Stomach smooth muscle (tissue), 2 donors: ENCODE data around the gene IL6R.

ENCODE experiments used
- H3K27ac ChIP-seq: one replicate; pipeline ENCODE4 v1.7.0; 2013; ENCODE audit warnings: mild to moderate bottlenecking, low read length, inconsistent platforms
- H3K27me3 ChIP-seq, 2 donors: one replicate each; pipeline ENCODE4 v1.7.0; 2013; ENCODE audit warnings: low read length in 2 of 2; ENCODE audit not compliant: insufficient read depth in 2 of 2, control insufficient read depth in 1 of 2
- H3K36me3 ChIP-seq, 2 donors: one replicate each; pipeline ENCODE4 v1.7.0; 2013; ENCODE audit warnings: low read length in 2 of 2; ENCODE audit not compliant: control insufficient read depth in 2 of 2, insufficient read depth in 2 of 2
- H3K4me1 ChIP-seq: one replicate; pipeline ENCODE4 v1.7.0; 2013; ENCODE audit warnings: low read length; ENCODE audit not compliant: control insufficient read depth, insufficient read depth
- H3K4me3 ChIP-seq, 2 donors: one replicate each; pipeline ENCODE4 v1.7.0; 2013; ENCODE audit warnings: low read length in 2 of 2
- H3K9ac ChIP-seq, 2 donors: one replicate each; pipeline ENCODE4 v1.7.0; 2013; ENCODE audit warnings: low read length in 2 of 2, mild to moderate bottlenecking in 1 of 2
- H3K9me3 ChIP-seq, 2 donors: one replicate each; pipeline ENCODE4 v1.7.0; 2013; ENCODE audit warnings: low read length in 2 of 2; ENCODE audit not compliant: control insufficient read depth in 2 of 2
- donor health status: healthy.
- donor health status: Pancreatic carcinoma.

The IL6R gene

GRCh38 chr1:154440036-154440804 lies 35.1 kb downstream of the IL6R start:
- Histone ChIP-seq H3K36me3 (peaks cover 17 to 18% of the 10 kb centered on the region in 2 donors), H3K27me3 (no peaks in the 10 kb centered on the region), H3K27ac (no peak overlapping the region)

DNA sequence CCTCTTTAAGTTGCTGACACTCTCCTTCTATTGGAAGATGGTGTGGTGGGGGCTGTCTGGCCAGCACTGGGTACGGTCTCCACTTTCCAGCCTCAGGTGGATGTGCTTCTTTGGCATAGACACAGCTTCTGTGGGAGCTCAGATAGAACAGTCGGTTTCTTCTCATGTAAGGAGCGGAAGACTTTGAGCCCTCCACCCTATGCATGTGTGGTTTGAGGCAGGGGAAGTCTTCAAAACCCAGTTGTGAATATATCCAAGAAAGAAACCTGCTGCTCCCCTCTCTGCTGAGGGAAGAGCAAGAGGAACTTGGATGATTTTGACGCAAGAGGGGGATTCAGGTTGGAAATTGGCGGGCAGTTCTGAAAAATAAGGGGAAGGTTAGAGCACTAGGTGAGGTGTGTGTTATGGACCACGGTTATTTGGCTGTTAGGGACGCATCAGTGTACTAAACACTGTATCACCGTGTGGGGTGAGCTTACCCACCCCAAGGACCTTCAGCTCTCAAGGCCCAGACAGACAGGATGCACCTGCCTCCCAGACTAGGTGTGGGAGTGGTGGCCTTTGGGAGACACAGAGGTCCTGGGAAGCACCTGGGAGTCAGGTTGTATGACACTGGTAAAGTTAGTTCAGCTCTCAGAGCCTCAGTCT lies 36.2 kb downstream of the IL6R start:
- Histone ChIP-seq H3K4me1 (peaks cover 16% of the 10 kb centered on the region), H3K36me3 (peaks cover 18 to 19% of the 10 kb centered on the region in 2 donors), H3K9ac (no peak overlapping the region), H3K4me3 (no peak overlapping the region), H3K27me3 (no peaks in the 10 kb centered on the region), H3K27ac (no peak overlapping the region), H3K9me3 (no peaks in the 10 kb centered on the region)

More at GRCh38 chr1:154440036-154440804, 35.1 kb downstream of the IL6R start:
- Histone ChIP-seq H3K4me1 (peaks cover 21% of the 10 kb centered on the region), H3K4me3 (no peak overlapping the region), H3K9me3 (no peaks in the 10 kb centered on the region), H3K9ac (no peak overlapping the region)

DNA sequence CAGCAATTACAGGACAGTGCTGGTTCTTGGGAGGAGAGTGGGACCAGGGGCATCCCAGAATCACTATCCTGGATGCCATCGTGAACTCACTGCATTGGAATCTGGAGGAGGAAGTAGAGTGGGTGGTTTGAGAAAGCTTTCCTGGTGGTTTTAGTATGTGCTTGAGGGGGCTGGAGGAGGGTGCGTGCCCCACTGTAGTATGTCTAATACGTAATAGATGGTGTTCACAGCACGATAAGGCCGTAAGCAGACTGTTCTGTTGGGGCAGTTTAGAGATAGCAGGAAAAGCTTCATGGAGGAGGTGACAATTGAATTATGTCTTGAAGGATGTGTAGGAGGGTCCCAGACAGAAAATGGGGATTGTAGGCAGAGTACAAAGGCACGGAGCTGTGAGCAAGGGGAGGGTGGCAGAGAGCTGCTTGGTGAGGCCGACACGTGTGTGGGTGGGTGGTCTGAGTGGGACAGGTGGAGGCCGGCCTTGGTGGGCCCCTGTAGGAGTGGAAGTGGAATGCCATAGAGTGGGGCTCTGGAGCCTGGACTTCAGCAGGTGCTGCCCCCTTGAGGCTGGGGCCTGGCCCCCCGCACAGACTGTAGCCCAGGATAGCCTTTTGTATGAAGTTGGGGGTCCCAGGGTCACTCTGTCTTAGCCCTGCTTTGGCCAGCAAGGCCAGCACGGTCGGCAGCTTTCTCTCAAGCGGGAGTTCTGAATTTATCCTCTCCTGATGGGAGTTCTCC lies 37.0 kb downstream of the IL6R start:
- no peak overlapping the region for H3K27ac ChIP-seq
- no peaks in the 10 kb centered on the region for H3K9me3 ChIP-seq
- H3K4me3 ChIP-seq = no peak overlapping the region
- H3K36me3 ChIP-seq = peaks cover 18 to 19% of the 10 kb centered on the region in 2 donors
- H3K9ac ChIP-seq = no peak overlapping the region
- no peaks in the 10 kb centered on the region for H3K27me3 ChIP-seq
- H3K4me1 ChIP-seq = peaks cover 14% of the 10 kb centered on the region

DNA sequence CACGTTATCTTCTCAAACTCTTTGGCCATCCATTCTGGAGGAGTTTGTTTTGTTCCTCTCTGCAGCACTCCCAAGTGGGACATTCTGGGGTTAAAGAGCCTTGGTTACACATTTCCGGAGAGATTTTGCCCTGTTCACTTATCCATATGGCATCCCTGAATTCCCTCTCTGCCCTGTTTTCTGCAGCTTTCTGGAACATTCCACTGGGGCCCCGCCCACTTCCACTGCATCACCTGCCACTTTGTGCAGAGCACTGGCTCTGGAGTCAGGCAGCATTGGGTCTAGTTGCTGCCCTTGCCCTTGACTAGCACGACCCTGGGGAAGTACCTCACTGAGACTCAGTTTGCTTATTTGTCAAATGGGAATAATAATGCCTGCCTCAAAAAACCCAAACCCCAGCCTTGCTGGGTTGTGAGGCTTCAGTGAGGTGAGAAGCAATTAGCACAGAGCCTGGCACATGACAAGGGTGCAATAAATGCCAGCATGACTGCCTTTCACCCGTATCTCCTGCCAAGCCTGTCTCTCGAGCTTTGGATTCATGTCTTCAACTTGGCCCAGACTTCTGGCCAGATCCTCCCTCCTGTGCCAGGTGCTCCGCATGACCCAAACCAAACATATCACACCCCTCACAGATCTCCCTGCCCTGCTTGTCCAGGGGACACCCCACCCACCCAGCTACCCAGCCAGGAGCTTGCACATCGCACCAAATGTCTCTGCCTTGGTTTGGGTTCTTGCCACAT lies 38.3 kb downstream of the IL6R start:
- Histone ChIP-seq H3K9me3 (no peaks in the 10 kb centered on the region), H3K9ac (no peak overlapping the region), H3K36me3 (peaks cover 23 to 27% of the 10 kb centered on the region in 2 donors), H3K27ac (no peak overlapping the region), H3K27me3 (no peaks in the 10 kb centered on the region), H3K4me1 (peaks cover 11% of the 10 kb centered on the region), H3K4me3 (no peak overlapping the region)

- Histone ChIP-seq H3K27me3 (no peaks in the 10 kb centered on the region), H3K9me3 (no peaks in the 10 kb centered on the region), H3K4me1 (peaks cover 11% of the 10 kb centered on the region), H3K27ac (no peak overlapping the region), H3K36me3 (peaks cover 30 to 34% of the 10 kb centered on the region in 2 donors), H3K9ac (no peak overlapping the region), H3K4me3 (no peak overlapping the region)
These were observed 39.9 kb downstream of the IL6R start for GRCh38 chr1:154445040-154445472.

DNA sequence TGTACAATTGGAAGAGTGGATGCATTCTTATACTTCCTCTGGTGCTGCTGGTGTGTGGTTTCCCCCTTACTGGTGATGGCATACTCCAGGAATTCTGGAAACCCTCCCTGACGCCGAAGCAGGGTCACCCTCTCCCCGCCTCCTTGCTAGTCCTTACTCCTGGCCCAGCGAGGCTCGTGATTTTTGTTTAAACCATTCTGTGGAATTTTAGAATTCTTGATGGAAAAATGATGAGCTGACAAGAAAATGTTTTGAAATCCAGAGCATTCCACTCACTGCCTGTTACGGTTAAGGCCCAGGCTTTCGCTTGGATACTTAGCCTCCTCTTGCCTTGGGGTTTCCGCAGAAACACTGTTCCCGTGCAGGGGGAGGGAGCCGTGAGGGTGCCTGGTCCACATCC lies 41.1 kb downstream of the IL6R start:
- Histone ChIP-seq H3K4me3 (no peak overlapping the region), H3K27me3 (no peaks in the 10 kb centered on the region), H3K9me3 (no peaks in the 10 kb centered on the region), H3K9ac (peak overlapping the region in 1 of 2 donors; percentile 47), H3K36me3 (peaks cover 31 to 36% of the 10 kb centered on the region in 2 donors), H3K4me1 (peaks cover 11% of the 10 kb centered on the region), H3K27ac (peak overlapping the region; percentile 41)

DNA sequence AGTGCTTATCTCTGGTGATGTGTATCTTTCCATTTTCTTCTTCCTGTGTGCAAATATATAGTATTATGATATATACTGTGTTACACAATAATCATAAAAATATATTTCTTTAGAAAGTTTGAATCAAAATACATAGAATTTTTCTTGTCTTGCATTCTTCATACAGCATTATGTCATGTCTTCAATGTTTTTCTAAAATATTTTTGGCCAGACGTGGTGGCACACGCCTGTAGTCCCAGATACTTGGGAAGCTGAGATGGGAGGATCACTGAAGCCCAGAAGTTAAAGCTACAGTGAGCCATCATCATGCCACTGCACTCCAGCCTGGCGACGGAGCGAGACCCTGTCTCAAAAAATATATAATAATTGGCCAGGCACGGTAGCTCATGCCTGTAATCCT lies 41.6 kb downstream of the IL6R start:
- peaks cover 33 to 35% of the 10 kb centered on the region in 2 donors for H3K36me3 ChIP-seq
- no peak overlapping the region for H3K9ac ChIP-seq
- peaks cover 11% of the 10 kb centered on the region for H3K4me1 ChIP-seq
- H3K4me3 ChIP-seq = no peak overlapping the region
- no peak overlapping the region for H3K27ac ChIP-seq
- no peaks in the 10 kb centered on the region for H3K27me3 ChIP-seq
- no peaks in the 10 kb centered on the region for H3K9me3 ChIP-seq

DNA sequence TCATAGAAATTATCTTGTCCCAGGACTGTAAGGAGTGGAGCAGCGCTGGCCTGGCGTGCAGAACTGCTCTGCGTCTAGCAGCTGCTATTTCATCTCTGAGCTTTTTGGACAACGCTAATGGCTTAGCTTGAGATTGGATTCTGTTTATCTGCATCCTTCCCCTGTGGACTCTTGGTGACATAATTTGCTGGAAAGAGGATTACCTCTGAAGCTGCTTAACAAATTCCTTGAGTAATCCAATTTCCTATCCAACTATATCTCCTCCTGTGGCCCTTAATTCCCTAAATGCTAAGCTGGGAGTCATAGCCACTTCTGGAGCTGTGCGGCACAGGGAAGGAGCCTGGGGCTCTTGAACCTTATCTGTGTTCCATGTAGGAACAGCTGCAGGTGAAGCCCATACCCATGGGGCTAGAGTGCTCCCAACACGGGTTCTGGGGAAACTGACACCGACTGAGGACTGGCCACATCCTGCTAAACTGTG lies 43.2 kb downstream of the IL6R start:
- Histone ChIP-seq H3K9ac (no peak overlapping the region), H3K4me1 (peaks cover 12% of the 10 kb centered on the region), H3K27ac (no peak overlapping the region), H3K4me3 (no peak overlapping the region), H3K27me3 (no peaks in the 10 kb centered on the region), H3K9me3 (no peaks in the 10 kb centered on the region), H3K36me3 (peaks cover 34 to 39% of the 10 kb centered on the region in 2 donors)

DNA sequence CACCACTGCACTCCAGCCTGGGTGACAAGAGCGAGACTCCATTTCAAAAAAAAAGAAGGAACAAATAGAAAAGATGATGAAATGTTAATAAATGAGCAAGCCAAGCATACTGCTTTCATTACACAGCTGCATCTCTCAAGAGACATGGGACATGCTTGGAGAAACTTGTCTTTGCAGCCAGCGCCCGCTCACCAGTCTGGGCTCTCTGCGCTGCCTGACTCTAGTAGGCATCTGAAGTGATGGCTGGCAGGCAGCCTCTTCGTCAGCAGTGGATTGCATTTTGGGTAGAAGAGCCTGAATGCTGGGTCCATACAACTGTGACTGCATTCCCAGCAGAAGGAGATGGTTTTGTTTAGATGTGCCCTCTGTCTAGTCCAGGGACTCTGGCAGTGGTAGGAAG lies 48.0 kb downstream of the IL6R start:
- Histone ChIP-seq H3K27me3 (no peaks in the 10 kb centered on the region), H3K4me3 (no peak overlapping the region), H3K27ac (no peak overlapping the region), H3K4me1 (peaks cover 6% of the 10 kb centered on the region), H3K9me3 (no peaks in the 10 kb centered on the region), H3K36me3 (peaks cover 53% of the 10 kb centered on the region in 2 donors), H3K9ac (no peak overlapping the region)
